ENCODE data around the gene CLEC10A.

- TF ChIP-seq CTCF (IDR thresholded peaks at IDR 0.05; ENCODE audit: insufficient read depth, low read length, poor library complexity, severe bottlenecking) (no peak), EZH2phosphoT487 (conservative IDR thresholded peaks at IDR 0.05; ENCODE audit: low read length) (no peak)
Observed at GRCh38 chr17:7108981-7109380, 28.9 kb upstream of the CLEC10A start.
